ENCODE measurements around the gene CACNA2D2.

The CACNA2D2 gene

DNA sequence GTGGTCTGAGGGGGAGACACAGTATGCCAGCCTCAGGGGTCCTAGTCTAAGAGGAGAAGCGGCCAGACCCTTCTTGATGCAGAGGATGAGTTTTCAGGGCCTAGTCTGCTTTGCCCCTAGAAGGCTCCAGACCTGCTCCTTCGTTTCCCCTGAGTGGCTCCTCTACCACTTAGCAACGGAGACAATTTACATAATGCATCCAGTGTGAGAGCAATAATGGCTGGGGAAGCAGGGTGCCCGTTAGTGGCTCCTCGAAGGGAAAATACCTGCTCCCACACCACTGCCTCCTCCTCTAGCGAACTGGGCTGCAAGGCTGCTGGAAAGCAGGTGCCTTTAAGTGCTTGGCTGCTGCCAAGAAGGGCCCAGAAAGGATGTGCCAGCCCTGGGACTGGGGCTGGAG, 38.9 kb downstream of the CACNA2D2 start:
- no peak for DNase-seq (ENCODE audit: low read depth in 2 of 2)

GRCh38 chr3:50459785-50460184, 43.6 kb downstream of the CACNA2D2 start:
- no peak for DNase-seq (ENCODE audit: low read depth in 2 of 2)

- no peak for DNase-seq (ENCODE audit: low read depth in 2 of 2)
Measured at GRCh38 chr3:50457988-50458387, 45.4 kb downstream of the CACNA2D2 start.

GRCh38 chr3:50455161-50456018, 48.0 kb downstream of the CACNA2D2 start:
- no peak for DNase-seq (ENCODE audit: low read depth in 2 of 2)

GRCh38 chr3:50454481-50455070, 48.9 kb downstream of the CACNA2D2 start:
- no peak for DNase-seq (ENCODE audit: low read depth in 2 of 2)

- DNase-seq (ENCODE audit: low read depth in 2 of 2), result no peak
Measured at GRCh38 chr3:50453907-50454306, 49.5 kb downstream of the CACNA2D2 start.

DNA sequence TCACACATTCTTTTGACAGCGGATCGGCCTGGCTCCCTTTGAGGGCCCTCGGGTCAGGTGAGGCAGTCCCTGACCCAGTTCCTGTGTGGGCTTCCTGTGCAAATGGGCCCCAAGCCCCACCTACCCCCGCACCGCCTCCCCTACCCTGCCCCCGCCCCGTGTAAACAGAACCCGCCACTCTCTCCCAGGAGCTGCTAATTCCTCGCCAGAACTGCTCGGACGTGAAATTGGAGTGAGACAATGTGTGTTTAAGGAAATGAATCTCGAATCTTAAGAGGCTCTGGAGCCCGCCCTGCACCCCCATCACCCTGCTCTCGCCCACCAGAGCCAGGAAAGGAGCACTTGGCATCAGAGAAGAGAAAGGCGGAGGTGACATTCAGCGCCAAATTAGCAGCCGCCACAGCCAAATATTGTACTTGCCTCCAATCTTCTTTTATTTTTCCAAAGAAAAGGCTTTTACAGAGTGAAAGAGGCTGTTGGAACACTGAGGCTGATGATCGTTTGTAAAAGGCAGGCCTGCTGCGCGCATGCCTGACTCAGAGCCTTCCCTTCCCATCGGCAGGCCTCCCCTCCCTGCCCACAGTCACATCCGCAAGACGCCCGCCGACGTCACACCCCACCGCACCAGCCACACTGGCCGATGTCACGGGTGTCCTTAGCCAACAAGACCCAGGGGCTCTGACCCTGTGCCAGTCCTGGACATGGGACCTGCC, 53.1 kb downstream of the CACNA2D2 start:
- peak; percentile 36 to 61 for DNase-seq (ENCODE audit: low read depth in 2 of 2)

DNA sequence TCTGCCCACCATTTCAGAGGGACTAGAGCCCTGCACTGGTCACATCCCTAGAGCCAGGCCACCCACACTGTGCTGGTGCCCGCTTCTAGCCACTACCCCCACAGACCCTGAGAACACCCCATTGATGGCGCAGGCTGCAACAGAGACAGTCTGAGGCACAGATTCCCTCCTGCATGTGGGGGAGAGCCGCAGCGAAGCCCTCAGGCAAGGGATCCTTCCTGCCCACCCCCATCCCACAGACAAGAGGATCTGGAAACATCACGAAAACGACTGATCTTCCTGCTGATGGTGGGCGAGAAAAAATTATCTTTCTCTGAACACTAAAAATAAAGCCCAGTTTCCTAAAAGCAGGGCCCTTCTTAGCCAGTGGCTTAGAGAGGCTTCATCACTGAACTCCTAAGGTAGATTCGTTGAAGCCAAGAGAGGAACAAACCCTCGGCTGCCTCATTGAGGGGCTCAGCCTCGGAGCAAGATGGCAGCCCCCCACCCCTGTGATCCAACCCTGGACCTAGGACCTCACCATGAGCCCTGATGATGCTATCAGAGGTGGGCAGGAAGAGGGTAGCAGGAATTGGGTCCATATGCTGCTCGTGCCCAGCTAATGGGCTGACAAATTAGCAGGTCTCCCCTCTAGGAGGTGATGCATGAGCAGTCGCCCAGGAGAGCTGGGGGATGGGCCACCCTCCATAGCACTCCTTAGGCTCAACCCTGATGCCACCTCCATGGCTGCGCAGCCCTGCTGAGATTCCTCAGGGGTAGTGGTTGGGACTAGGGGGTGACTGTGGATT, 54.5 kb downstream of the CACNA2D2 start:
- DNase-seq (ENCODE audit: low read depth in 2 of 2), result no peak

GRCh38 chr3:50447290-50447840, 56.1 kb downstream of the CACNA2D2 start:
- no peak for DNase-seq (ENCODE audit: low read depth in 2 of 2)

DNA sequence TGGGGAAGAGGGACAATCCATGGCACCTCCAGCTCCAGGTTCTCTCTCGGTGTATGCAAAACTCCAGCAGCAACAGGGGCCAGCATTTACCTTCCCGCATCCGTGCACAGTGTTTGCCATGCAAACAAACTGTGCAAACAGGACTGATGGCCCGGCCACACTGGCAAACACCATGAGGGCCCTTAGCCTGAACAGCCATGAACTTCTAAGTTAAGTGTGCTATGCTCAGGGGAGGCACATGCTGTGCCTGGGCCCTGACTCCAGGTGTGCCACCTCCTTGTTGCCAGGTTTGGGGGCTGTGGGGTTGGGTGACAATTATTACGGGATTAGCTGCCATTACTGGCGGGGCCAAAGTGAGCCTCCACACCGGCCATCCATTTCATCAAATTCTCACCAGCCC, 57.5 kb downstream of the CACNA2D2 start:
- DNase-seq (ENCODE audit: low read depth in 2 of 2), result no peak

DNA sequence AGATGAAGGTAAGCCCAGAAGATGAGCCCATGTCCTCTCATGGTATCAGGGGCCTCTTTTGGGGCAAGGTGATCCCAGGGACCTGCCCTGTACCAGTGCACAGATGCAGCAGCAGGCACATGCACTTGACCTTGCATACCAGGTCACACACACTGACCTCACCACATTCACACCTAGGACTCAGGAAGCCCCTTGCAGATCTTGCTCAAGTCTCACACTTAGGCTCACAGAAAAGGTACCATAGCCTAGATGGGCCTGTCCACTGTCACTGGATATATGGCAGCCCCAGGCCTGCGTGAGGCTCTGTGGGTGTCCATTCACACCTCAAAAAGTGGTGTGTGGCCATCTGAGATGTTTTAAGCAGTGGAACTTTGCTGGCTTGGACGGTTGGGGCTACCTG, 58.7 kb downstream of the CACNA2D2 start:
- DNase-seq (ENCODE audit: low read depth in 2 of 2), result no peak

DNA sequence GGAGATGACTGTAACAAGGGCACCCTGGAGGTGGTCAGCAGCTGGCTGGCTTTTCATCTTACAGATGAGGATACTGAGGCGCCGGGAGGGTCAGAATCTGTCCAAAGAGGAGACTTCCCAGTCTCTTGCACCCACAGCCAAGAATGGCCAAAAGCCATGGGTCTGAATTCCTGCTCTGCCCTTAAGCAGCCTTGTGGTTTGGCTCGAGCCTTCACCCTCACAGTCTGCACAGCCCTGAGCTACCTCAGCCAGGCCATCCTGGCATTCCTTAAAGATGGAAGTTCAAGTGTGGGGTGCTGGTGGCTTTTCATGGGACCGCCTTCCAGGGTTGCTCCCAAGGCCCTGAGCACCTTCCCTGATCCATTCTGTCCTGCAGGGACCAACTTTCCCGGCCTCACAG, 59.2 kb downstream of the CACNA2D2 start:
- no peak for DNase-seq (ENCODE audit: low read depth in 2 of 2)

- no peak for DNase-seq (ENCODE audit: low read depth in 2 of 2)
Measured at GRCh38 chr3:50442945-50443579, 60.4 kb downstream of the CACNA2D2 start.

- no peak for DNase-seq (ENCODE audit: low read depth in 2 of 2)
Measured at GRCh38 chr3:50441424-50442217, 61.8 kb downstream of the CACNA2D2 start.

DNA sequence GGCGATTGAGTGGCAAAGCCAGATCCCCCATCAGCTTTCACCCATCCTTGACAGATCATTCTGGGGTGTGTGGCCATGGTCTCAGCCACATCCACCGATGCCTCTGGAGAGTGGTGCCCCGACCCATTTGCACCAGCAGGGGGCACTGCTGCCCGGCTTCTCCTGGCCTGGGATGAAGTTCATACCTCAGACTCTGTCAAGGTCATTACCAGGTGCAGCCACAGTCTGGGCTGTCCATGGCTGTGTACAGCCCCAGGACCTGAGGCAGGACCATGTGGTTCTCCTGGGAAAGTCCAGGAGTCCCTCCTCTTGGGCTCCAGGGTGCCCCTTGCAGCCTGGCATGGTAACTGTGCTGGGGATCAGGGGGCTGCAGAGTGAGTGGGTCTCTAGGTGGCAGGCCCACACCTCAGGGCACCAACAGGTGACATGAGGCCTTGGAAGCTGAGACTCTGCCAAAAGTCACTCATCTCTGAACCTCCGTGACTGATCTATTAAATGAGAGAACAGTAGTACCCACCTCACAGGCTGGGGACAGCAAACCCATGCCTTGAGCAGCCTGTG, 67.2 kb downstream of the CACNA2D2 start:
- peak; percentile 55 to 72 for DNase-seq (ENCODE audit: low read depth in 2 of 2)

- DNase-seq (ENCODE audit: low read depth in 2 of 2), result no peak
Measured at GRCh38 chr3:50435371-50436113, 67.9 kb downstream of the CACNA2D2 start.

- no peak for DNase-seq (ENCODE audit: low read depth in 2 of 2)
Measured at GRCh38 chr3:50433954-50434353, 69.5 kb downstream of the CACNA2D2 start.

GRCh38 chr3:50430950-50431435, 72.4 kb downstream of the CACNA2D2 start:
- no peak for DNase-seq (ENCODE audit: low read depth in 2 of 2)

GRCh38 chr3:50430191-50430590, 73.2 kb downstream of the CACNA2D2 start:
- no peak for DNase-seq (ENCODE audit: low read depth in 2 of 2)
